Measurements from ENCODE around the gene GPX6.
"Not testable (repeated sequence)": the region's sequence is repeated elsewhere in the genome, so short reads cannot be mapped to it uniquely, and the experiment has no call there.

GPX6 gene

GRCh38 chr6:28525496-28526039 lies 10.0 kb upstream of the GPX6 start, which contains the start of gene GPX5:
GPX5 (plus strand) TSS chr6:28525881; CDS start chr6:28526014, 133 bp downstream.
- DNase-seq (ENCODE audit: low read depth in 2 of 3, low spot score in 1 of 3), result no peak

- DNase-seq (ENCODE audit: low read depth in 2 of 3, low spot score in 1 of 3), result no peak
Observed at GRCh38 chr6:28523241-28523622, 7.6 kb upstream of the GPX6 start.

DNA sequence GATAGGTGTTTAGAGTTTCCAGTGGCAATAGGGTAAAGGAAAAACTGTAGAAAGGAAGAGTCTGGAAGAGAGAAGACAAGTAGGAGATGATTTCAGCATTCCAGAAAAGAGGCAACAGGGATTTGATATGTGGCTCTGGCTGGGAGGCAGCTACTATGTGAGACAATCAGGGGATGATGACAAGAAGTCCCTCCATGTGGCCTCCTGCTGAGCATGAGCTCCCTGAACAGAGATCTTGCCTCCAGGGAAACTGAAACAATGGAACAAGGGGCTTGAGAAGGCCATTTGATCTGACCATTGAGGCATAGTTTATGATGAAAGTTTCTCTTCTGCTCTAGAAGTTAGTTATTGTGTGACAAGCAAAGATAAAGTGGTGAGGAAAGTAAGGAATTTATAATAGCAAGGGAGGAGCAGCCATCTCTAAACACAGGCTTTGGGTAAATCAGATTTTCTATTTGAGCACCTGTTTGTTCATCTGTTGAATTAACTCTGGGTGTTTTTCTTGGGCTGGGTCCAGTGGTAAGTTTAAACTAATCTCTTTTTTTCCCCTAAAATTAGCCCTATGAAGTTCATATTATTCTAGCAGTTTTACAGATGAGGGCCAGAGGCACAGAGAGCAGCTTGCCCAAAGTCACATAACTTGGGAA lies 7.1 kb upstream of the GPX6 start:
- DNase-seq (ENCODE audit: low read depth in 2 of 3, low spot score in 1 of 3), result no peak

GRCh38 chr6:28517964-28518363 lies 2.4 kb upstream of the GPX6 start:
- DNase-seq (ENCODE audit: low read depth in 2 of 3, low spot score in 1 of 3), result no peak

DNA sequence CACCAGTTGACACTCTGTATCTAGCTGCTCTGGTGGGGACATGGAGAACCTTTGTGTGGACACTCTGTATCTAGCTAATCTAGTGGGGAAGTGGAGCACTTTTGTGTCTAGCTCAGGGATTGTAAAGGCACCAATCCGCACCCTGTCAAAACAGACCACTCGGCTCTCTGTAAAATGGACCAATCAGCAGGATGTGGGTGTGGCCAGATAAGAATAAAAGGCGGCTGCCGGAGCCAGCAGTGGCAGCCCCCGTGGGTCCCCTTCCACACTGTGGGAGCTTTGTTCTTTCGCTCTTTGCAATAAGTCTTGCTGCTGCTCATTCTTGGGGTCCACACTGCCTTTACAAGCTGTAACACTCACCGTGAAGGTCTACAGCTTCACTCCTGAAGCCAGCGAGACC lies 3.2 kb downstream of the GPX6 start:
- not testable (repeated sequence) for DNase-seq (ENCODE audit: low read depth in 2 of 3, low spot score in 1 of 3)

DNA sequence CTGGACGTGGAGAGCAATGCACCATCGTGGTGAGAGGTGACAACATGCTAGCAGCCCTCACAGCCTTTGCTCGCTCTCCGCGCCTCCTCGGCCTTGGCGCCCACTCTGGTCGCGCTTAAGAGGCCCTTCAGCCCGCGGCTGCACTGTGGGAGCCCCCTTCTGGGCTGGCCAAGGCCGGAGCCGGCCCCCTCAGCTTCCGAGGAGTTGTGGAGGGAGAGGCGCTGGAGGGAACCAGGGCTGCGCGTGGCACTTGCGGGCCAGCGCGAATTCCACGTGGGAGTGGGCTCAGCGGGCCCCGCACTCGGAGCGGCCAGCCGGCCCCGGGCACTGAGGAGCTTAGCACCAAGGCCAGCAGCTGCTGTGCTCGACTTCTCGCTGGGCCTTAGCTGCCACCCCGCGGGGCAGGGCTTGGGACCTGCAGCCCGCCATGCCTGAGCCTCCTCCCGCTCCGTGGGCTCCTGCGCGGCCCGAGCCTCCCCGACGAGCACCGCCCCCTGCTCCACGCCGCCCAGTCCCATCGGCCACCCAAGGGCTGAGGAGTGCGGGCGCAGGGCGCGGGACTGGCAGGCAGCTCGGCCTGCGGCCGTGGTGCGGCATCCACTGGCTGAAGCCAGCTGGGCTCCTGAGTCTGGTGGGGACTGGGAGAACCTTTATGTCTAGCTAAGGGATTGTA lies 3.8 kb downstream of the GPX6 start:
- no peak for DNase-seq (ENCODE audit: low read depth in 2 of 3, low spot score in 1 of 3)

GRCh38 chr6:28506807-28507475 lies 8.7 kb downstream of the GPX6 start:
- no peak for DNase-seq (ENCODE audit: low read depth in 2 of 3, low spot score in 1 of 3)

- no peak for DNase-seq (ENCODE audit: low read depth in 2 of 3, low spot score in 1 of 3)
Observed at GRCh38 chr6:28505733-28506132, 9.9 kb downstream of the GPX6 start.

GRCh38 chr6:28502709-28503305 lies 12.8 kb downstream of the GPX6 start:
- not testable (repeated sequence) for DNase-seq (ENCODE audit: low read depth in 2 of 3, low spot score in 1 of 3)

GRCh38 chr6:28502136-28502535 lies 13.5 kb downstream of the GPX6 start:
- DNase-seq (ENCODE audit: low read depth in 2 of 3, low spot score in 1 of 3), result not testable (repeated sequence)

- DNase-seq (ENCODE audit: low read depth in 2 of 3, low spot score in 1 of 3), result no peak
Observed at GRCh38 chr6:28501259-28501658, 14.3 kb downstream of the GPX6 start.

DNA sequence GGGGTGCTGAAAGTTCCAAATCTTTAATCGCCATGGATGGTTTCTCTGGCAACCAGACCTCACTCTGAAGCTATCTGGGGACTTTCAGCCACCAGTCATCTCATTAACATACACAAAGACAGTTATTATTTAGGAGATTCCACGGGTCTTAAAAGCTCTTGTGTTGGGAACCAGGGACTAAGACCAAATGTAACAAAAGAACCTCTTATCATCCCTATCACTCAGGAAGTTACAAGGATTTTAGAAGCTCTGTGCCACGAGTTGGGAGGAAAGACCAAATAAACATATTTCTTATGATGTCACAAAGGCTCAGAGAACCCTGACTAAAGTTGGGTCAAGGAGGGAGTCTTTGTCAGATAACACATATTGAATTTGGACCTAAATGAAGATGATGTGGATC lies 17.7 kb downstream of the GPX6 start:
- DNase-seq (ENCODE audit: low read depth in 2 of 3, low spot score in 1 of 3), result no peak

DNA sequence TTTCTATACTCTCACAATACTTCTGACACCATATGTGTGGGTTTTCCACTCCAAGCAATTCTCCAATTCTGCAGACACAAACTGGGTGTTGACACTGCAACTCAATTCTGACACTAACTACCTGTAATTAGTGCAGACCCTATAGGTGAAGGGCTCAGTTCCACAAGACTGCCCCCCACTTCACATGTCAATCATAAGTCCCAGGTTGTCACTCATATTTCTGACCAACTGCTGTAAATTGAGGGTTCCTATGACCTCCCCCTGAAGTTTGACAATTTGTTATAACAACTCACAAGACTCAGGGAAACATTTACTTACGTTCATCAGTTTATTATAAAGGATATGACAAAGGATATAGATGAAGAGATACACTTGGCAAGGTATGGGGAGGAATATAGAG lies 18.3 kb downstream of the GPX6 start:
- DNase-seq (ENCODE audit: low read depth in 2 of 3, low spot score in 1 of 3), result no peak

GRCh38 chr6:28496099-28496779 lies 19.4 kb downstream of the GPX6 start:
- DNase-seq (ENCODE audit: low read depth in 2 of 3, low spot score in 1 of 3), result no peak

GRCh38 chr6:28491984-28492317 lies 23.6 kb downstream of the GPX6 start:
- no peak for DNase-seq (ENCODE audit: low read depth in 2 of 3, low spot score in 1 of 3)

GRCh38 chr6:28490205-28490890 lies 25.2 kb downstream of the GPX6 start:
- DNase-seq (ENCODE audit: low read depth in 2 of 3, low spot score in 1 of 3), result no peak

DNA sequence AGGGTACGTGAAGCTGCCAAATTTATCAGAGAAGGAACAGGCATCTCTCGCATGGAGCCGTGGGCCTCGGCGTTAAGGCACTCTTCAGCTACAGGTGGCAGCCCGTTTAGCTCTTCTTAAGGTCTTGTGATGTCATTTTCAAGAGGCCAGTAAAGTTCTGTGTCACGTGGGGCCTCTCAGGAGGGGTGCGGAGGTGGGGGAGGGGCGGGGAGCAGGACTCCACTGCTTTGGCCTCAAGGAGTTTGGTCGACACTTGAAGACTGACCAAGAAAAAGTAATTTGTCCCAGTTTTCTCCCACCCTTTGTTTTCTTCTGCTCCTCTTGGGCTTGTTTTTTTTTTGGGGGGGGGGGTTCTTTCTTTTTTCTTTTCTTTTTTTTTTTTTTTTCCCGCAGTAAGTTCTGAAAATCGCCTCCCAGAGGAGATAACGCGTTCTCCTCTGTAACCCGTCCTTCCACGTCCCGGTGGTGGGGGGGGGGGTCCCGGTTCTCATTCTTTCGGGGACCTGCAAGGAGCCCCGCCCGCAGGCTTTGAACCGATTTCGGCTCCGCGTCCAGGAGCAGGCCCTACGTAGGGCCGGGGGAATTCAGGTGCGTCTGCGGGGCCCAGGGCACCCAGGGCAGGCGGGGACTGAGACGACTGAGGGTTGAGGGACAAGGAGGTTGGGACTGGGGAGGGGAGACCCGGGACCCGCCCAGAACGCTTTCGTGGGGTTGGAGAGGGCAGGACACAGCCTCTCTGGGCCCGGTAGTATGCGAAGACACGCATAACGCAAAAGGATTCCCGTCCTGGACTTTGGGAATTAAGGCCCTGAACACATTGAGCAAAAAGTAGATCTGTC lies 26.0 kb downstream of the GPX6 start:
- DNase-seq (ENCODE audit: low read depth in 2 of 3, low spot score in 1 of 3), result peak; percentile 25 to 37 (median 32)

DNA sequence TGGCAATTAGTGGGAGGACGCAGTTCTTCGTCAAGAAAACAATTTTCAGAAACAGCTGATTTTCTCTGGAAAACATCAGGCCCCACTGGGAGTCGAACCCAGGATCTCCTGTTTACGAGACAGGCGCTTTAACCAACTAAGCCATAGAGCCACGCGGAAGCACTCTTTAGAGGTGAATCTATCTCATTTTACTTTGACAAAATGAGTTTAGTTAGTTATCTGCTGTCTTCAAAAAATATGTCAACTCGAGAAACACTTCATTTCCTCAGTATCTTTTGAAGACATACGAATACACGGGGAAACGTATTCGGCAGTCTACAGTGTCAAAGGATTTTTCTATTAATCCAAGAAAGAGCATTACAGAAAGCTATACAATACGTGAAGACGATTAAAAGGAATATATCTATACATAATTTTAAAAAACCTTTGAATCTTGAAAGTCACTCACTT lies 26.7 kb downstream of the GPX6 start:
- DNase-seq (ENCODE audit: low read depth in 2 of 3, low spot score in 1 of 3), result peak; percentile 25 to 53 (median 30)

- no peak for DNase-seq (ENCODE audit: low read depth in 2 of 3, low spot score in 1 of 3)
Observed at GRCh38 chr6:28486988-28487742, 28.4 kb downstream of the GPX6 start.
